Natural killer cell (primary cell): Measurements from ENCODE around the gene STAT4. TPM values are rescaled to one million over a fixed set of nuclear protein-coding genes. Genes with fewer than 3 reads are reported as not detected.

Source experiments
- ATAC-seq, 3 donors: fragments of 150-1000 bp in 2 of 3; fragments of 200-7000 bp in 1 of 3; cut with Tn5 transposase; 1 replicate in 1 of 3; 2 replicates in 2 of 3; pipeline ENCODE4 v1.10.0; 2021; ENCODE audit warnings: mild to moderate bottlenecking in 2 of 3, moderate library complexity in 2 of 3
- DNase-seq, 2 donors: peaks; one replicate each; pipeline versions ENCODE4 v3.0.0 to v3.0.0-alpha.2; 2013 to 2021; ENCODE audit warnings: mixed read lengths in 1 of 2
- H3K27ac ChIP-seq: one replicate; pipeline ENCODE4 v1.5.1; 2013; ENCODE audit warnings: mild to moderate bottlenecking, low read length
- H3K27me3 ChIP-seq: one replicate; pipeline ENCODE4 v1.6.1; 2013; ENCODE audit warnings: low read length; ENCODE audit not compliant: control insufficient read depth, insufficient read depth
- H3K36me3 ChIP-seq: one replicate; pipeline ENCODE4 v1.6.1; 2013; ENCODE audit warnings: low read length; ENCODE audit not compliant: control insufficient read depth, insufficient read depth
- H3K4me1 ChIP-seq: one replicate; pipeline ENCODE4 v1.6.1; 2013; ENCODE audit warnings: low read length; ENCODE audit not compliant: control insufficient read depth, insufficient read depth
- H3K4me3 ChIP-seq: one replicate; pipeline ENCODE4 v1.5.1; 2013; ENCODE audit warnings: low read length
- H3K9me3 ChIP-seq: one replicate; pipeline ENCODE4 v1.6.1; 2013; ENCODE audit warnings: low read length; ENCODE audit not compliant: control insufficient read depth, insufficient read depth
- H3K27ac Mint-ChIP-seq, 2 donors: one replicate each; pipeline ENCODE4 v1.8.0; 2022; ENCODE audit warnings: mild to moderate bottlenecking in 2 of 2, mixed read lengths in 2 of 2, moderate library complexity in 1 of 2
- H3K27me3 Mint-ChIP-seq, 2 donors: one replicate each; pipeline ENCODE4 v1.8.0; 2022; ENCODE audit warnings: low read depth in 2 of 2, mixed read lengths in 2 of 2
- H3K36me3 Mint-ChIP-seq: one replicate; pipeline ENCODE4 v1.8.0; 2022; ENCODE audit warnings: mixed read lengths
- H3K4me1 Mint-ChIP-seq, 2 donors: one replicate each; pipeline ENCODE4 v1.8.0; 2022; ENCODE audit warnings: mixed read lengths in 2 of 2
- H3K4me3 Mint-ChIP-seq: one replicate; pipeline ENCODE4 v1.8.0; 2022; ENCODE audit warnings: mild to moderate bottlenecking, moderate library complexity, mixed read lengths
- H3K9me3 Mint-ChIP-seq, 2 donors: one replicate each; pipeline ENCODE4 v1.8.0; 2022; ENCODE audit warnings: mixed read lengths in 2 of 2
- CTCF ChIP-seq: fragments of 200-600 bp; IDR thresholded peaks from one replicate; pipeline ENCODE4 v1.8.0; 2022; ENCODE audit warnings: antibody characterized with exemption
- WGBS: methylation state at CpG from one replicate; pipeline ENCODE4 v1.1.7; 2013; ENCODE audit warnings: missing lambda C conversion rate; ENCODE audit not compliant: insufficient coverage; 5-methylcytosine and 5-hydroxymethylcytosine counted together
- intact Hi-C: fragments of 100-400 bp; cut with micrococcal nuclease; formaldehyde crosslinking; loops from one replicate; pipeline ENCODE4 v1.14.2; 2022
- total RNA-seq, 4 donors: library from RNA; stranded (reverse); fragments of 120-200 nt in 1 of 4; gene quantifications; one replicate each; pipeline versions ENCODE4 v1.2.3 to v1.2.4, GENCODE V29; 2013 to 2022

The STAT4 gene
- total RNA-seq, 3 donors from 2014 or later (not counting 1 experiment from before 2014, with no cell fraction given) = 264 to 339 (median 304) TPM

GRCh38 chr2:191063584-191063983, 87.2 kb downstream of the STAT4 start:
- Histone ChIP-seq H3K27ac (peak overlapping the region; percentile 83), H3K4me1 (peaks cover 25% of the 10 kb centered on the region), H3K36me3 (peaks cover 54% of the 10 kb centered on the region), H3K9me3 (no peaks in the 10 kb centered on the region), H3K27me3 (no peaks in the 10 kb centered on the region), H3K4me3 (no peak overlapping the region)
- Mint-ChIP-seq H3K4me3 (peak overlapping the region; percentile 96), H3K36me3 (peaks cover 47% of the 10 kb centered on the region), H3K4me1 (peaks cover 72 to 74% of the 10 kb centered on the region in 2 donors), H3K9me3 (no peaks in the 10 kb centered on the region), H3K27ac (peak overlapping the region; percentile 83 to 94), H3K27me3 (no peaks in the 10 kb centered on the region)
- intact Hi-C loops = no loop called here
- no CpG with 5 or more reads among the region's 1 CpG for WGBS
- no peak for TF ChIP-seq CTCF
- ATAC-seq (no peak), DNase-seq (no peak)

- peak overlapping the region; percentile 61 for H3K27ac ChIP-seq
- ATAC-seq = peak; percentile 43 to 61 (median 48)
- no peaks in the 10 kb centered on the region for H3K27me3 ChIP-seq
- Mint-ChIP-seq H3K27ac (peak overlapping the region; percentile 83 to 94), H3K4me3 (peak overlapping the region; percentile 69), H3K9me3 (no peaks in the 10 kb centered on the region), H3K36me3 (peaks cover 38% of the 10 kb centered on the region), H3K27me3 (no peaks in the 10 kb centered on the region), H3K4me1 (peaks cover 60 to 65% of the 10 kb centered on the region in 2 donors)
- DNase-seq = peak in 1 of 2 donors; percentile 66
- H3K4me1 ChIP-seq = peaks cover 30% of the 10 kb centered on the region
- H3K4me3 ChIP-seq = no peak overlapping the region
- peaks cover 48% of the 10 kb centered on the region for H3K36me3 ChIP-seq
- no peak for TF ChIP-seq CTCF
- H3K9me3 ChIP-seq = no peaks in the 10 kb centered on the region
- intact Hi-C loops = no loop called here
- 8% methylated on average over 3 of the region's 4 CpGs for WGBS
Observed at GRCh38 chr2:191061381-191061980, 89.3 kb downstream of the STAT4 start.

DNA sequence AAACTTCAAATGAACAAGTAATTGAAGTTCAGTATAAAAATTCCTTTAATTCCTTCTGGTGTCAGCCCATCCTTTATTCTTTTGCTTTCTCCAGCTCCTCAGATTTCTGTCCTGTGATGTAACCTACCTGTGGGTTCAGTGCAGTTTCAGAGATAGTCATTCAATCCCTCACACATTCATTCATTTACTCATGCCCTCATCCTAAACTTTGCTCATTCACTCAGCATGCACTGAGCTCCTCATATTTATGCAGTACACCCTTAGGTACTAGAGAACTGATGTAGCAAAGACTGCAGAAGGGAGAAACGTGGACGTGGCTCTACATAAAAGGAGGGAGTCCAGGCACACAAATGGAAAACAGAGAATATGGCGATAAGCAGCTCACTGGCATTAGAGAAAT, 91.5 kb downstream of the STAT4 start:
- Mint-ChIP-seq H3K4me3 (peak overlapping the region; percentile 14), H3K27ac (peak overlapping the region; percentile 58 to 94), H3K4me1 (peaks cover 57 to 63% of the 10 kb centered on the region in 2 donors), H3K9me3 (no peaks in the 10 kb centered on the region), H3K27me3 (no peaks in the 10 kb centered on the region), H3K36me3 (peaks cover 32% of the 10 kb centered on the region)
- Histone ChIP-seq H3K4me1 (peaks cover 28% of the 10 kb centered on the region), H3K27ac (no peak overlapping the region), H3K9me3 (no peaks in the 10 kb centered on the region), H3K4me3 (no peak overlapping the region), H3K36me3 (peaks cover 45% of the 10 kb centered on the region), H3K27me3 (no peaks in the 10 kb centered on the region)
- intact Hi-C loops = no loop called here
- 95% methylated on average over 3 of the region's 3 CpGs for WGBS
- no peak for DNase-seq
- ATAC-seq = no peak
- no peak for TF ChIP-seq CTCF

DNA sequence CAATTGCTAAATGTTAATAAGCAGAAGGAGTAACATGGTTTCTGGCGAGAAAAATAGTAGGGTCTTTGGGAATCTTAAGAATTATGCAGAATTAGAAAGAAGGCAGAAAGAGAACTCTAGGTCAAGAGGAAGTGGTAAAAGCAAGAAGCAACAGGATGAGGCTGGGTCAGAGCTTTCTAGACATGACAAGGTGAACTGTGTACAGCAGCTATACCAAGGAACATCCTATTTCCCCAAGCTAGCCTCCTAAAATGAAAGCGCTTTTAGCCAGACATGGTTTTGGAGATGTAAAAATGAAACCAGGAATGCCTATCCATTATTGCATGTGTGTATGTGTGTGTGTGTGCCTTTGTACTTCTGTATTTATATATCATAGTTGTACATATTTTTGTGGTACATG, 94.6 kb downstream of the STAT4 start:
- peak; percentile 61 to 82 (median 76) for ATAC-seq
- Mint-ChIP-seq H3K27ac (peak overlapping the region; percentile 75 to 91), H3K27me3 (no peaks in the 10 kb centered on the region), H3K9me3 (no peaks in the 10 kb centered on the region), H3K4me1 (peaks cover 29 to 37% of the 10 kb centered on the region in 2 donors), H3K36me3 (peaks cover 13% of the 10 kb centered on the region), H3K4me3 (peak overlapping the region; percentile 49)
- TF ChIP-seq CTCF = no peak
- Histone ChIP-seq H3K27ac (peak overlapping the region; percentile 60), H3K27me3 (no peaks in the 10 kb centered on the region), H3K9me3 (no peaks in the 10 kb centered on the region), H3K36me3 (peaks cover 29% of the 10 kb centered on the region), H3K4me1 (peaks cover 17% of the 10 kb centered on the region), H3K4me3 (no peak overlapping the region)
- intact Hi-C loops = no loop called here
- WGBS = 22% methylated on average over 1 of the region's 2 CpGs
- DNase-seq = peak in 1 of 2 donors; percentile 60
